Endothelial cell of umbilical vein (primary cell): ENCODE measurements around the gene LMX1A.

Source experiments
- MYC ChIP-seq: IDR thresholded peaks from one replicate; pipeline ENCODE4 v1.6.1; 2011; ENCODE audit warnings: mild to moderate bottlenecking, low read depth, low read length
- TF ChIP-seq, protein P1 (sequence below), 2 donors: IDR thresholded peaks; 1 replicate in 1 of 2; 2 replicates in 1 of 2; pipeline ENCODE4 v1.5.1; 2011; ENCODE audit warnings: low read length in 2 of 2, mild to moderate bottlenecking in 2 of 2, moderate library complexity in 2 of 2, control low read depth in 1 of 2, inconsistent platforms in 1 of 2, low read depth in 1 of 2; ENCODE audit not compliant: insufficient read depth in 1 of 2; ENCODE audit errors: extremely low read depth in 1 of 2

GRCh38 chr1:165355977-165356811 lies at the start of gene LMX1A:
- TF ChIP-seq, protein P1, sequence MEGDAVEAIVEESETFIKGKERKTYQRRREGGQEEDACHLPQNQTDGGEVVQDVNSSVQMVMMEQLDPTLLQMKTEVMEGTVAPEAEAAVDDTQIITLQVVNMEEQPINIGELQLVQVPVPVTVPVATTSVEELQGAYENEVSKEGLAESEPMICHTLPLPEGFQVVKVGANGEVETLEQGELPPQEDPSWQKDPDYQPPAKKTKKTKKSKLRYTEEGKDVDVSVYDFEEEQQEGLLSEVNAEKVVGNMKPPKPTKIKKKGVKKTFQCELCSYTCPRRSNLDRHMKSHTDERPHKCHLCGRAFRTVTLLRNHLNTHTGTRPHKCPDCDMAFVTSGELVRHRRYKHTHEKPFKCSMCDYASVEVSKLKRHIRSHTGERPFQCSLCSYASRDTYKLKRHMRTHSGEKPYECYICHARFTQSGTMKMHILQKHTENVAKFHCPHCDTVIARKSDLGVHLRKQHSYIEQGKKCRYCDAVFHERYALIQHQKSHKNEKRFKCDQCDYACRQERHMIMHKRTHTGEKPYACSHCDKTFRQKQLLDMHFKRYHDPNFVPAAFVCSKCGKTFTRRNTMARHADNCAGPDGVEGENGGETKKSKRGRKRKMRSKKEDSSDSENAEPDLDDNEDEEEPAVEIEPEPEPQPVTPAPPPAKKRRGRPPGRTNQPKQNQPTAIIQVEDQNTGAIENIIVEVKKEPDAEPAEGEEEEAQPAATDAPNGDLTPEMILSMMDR (IDR thresholded peaks at IDR 0.05; ENCODE audit: extremely low read depth in 1 of 2, insufficient read depth in 1 of 2, low read depth in 1 of 2, low read length in 2 of 2): no peak
- no peak for TF ChIP-seq MYC
